H1 (cell line): ENCODE data around the gene CGAS.

Experiments used
- POLR2A ChIP-seq, 2 experiments: IDR thresholded peaks; 1 replicate in 1 of 2; 2 replicates in 1 of 2; pipeline ENCODE4 v1.6.1; 2011; ENCODE audit warnings: low read depth in 2 of 2, low read length in 2 of 2, mild to moderate bottlenecking in 2 of 2; ENCODE audit errors: control extremely low read depth in 1 of 2
- POLR2AphosphoS5 ChIP-seq: IDR thresholded peaks from 2 replicates; pipeline ENCODE4 v1.6.1; 2011; ENCODE audit warnings: low read depth, low read length
- SAP30 ChIP-seq: fragments of 300-600 bp; sonication (generic); IDR thresholded peaks from 2 replicates; pipeline ENCODE4 v1.7.1; 2012; ENCODE audit warnings: low read length, moderate library complexity, mild to moderate bottlenecking, inconsistent platforms; ENCODE audit not compliant: insufficient read depth, insufficient replicate concordance
- SIX5 ChIP-seq: IDR thresholded peaks from 2 replicates; pipeline ENCODE4 v1.6.1; 2011; ENCODE audit warnings: mild to moderate bottlenecking, low read depth, low read length
- TF ChIP-seq, protein P1 (sequence below), 3 experiments: IDR thresholded peaks; 1 replicate in 2 of 3; 2 replicates in 1 of 3; pipeline versions ENCODE4 v1.5.1 to v1.6.1; 2011; ENCODE audit warnings: low read length in 3 of 3, mild to moderate bottlenecking in 3 of 3, inconsistent platforms in 2 of 3, low read depth in 1 of 3, moderate library complexity in 1 of 3; ENCODE audit not compliant: insufficient read depth in 1 of 3; ENCODE audit errors: control extremely low read depth in 1 of 3

DNA sequence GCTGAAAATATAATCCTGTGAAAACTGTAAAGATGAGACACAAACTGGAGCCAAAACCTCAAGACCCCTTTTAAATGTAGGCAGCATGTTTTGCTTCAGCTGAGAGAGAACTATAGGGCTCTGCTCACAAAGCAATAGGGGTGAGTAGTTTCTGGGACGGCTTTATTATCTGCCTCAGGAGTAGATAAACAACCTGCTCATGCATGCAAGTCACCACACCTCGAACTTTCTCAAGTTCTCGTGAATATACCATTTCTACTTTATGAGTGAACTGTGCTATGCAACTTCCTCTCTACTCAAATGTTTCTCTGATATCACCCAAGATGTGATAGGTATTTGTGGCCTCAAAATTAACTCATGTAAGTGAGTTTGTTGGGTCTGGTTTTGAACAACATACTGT is 74.9 kb downstream of the CGAS start:
- TF ChIP-seq SIX5 (no peak), POLR2AphosphoS5 (no peak), SAP30 (no peak), POLR2A (IDR thresholded peaks at IDR 0.05; ENCODE audit: control extremely low read depth in 1 of 2, low read depth in 2 of 2, low read length in 2 of 2) (no peak)
- TF ChIP-seq, protein P1, sequence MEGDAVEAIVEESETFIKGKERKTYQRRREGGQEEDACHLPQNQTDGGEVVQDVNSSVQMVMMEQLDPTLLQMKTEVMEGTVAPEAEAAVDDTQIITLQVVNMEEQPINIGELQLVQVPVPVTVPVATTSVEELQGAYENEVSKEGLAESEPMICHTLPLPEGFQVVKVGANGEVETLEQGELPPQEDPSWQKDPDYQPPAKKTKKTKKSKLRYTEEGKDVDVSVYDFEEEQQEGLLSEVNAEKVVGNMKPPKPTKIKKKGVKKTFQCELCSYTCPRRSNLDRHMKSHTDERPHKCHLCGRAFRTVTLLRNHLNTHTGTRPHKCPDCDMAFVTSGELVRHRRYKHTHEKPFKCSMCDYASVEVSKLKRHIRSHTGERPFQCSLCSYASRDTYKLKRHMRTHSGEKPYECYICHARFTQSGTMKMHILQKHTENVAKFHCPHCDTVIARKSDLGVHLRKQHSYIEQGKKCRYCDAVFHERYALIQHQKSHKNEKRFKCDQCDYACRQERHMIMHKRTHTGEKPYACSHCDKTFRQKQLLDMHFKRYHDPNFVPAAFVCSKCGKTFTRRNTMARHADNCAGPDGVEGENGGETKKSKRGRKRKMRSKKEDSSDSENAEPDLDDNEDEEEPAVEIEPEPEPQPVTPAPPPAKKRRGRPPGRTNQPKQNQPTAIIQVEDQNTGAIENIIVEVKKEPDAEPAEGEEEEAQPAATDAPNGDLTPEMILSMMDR (IDR thresholded peaks at IDR 0.05; ENCODE audit: control extremely low read depth in 1 of 3, insufficient read depth in 1 of 3, low read depth in 1 of 3, low read length in 3 of 3): no peak
